Activated naive CD8-positive, alpha-beta T cell (primary cell): Measurements from ENCODE around the gene SLC34A3.
"Not testable (repeated sequence)": the region's sequence is repeated elsewhere in the genome, so short reads cannot be mapped to it uniquely, and the experiment has no call there.

Experiments used
- H3K27ac Mint-ChIP-seq: one replicate; pipeline ENCODE4 v1.8.0; 2021; ENCODE audit warnings: mixed read lengths
- H3K27me3 Mint-ChIP-seq: one replicate; pipeline ENCODE4 v1.8.0; 2021; ENCODE audit warnings: mixed read lengths
- H3K36me3 Mint-ChIP-seq: one replicate; pipeline ENCODE4 v1.8.0; 2021; ENCODE audit warnings: mixed read lengths
- H3K4me1 Mint-ChIP-seq: one replicate; pipeline ENCODE4 v1.8.0; 2021; ENCODE audit warnings: low read depth, mixed read lengths
- H3K4me3 Mint-ChIP-seq: one replicate; pipeline ENCODE4 v1.8.0; 2021; ENCODE audit warnings: mild to moderate bottlenecking, mixed read lengths
- H3K9me3 Mint-ChIP-seq: one replicate; pipeline ENCODE4 v1.8.0; 2021; ENCODE audit warnings: low read depth, mixed read lengths

Gene SLC34A3

DNA sequence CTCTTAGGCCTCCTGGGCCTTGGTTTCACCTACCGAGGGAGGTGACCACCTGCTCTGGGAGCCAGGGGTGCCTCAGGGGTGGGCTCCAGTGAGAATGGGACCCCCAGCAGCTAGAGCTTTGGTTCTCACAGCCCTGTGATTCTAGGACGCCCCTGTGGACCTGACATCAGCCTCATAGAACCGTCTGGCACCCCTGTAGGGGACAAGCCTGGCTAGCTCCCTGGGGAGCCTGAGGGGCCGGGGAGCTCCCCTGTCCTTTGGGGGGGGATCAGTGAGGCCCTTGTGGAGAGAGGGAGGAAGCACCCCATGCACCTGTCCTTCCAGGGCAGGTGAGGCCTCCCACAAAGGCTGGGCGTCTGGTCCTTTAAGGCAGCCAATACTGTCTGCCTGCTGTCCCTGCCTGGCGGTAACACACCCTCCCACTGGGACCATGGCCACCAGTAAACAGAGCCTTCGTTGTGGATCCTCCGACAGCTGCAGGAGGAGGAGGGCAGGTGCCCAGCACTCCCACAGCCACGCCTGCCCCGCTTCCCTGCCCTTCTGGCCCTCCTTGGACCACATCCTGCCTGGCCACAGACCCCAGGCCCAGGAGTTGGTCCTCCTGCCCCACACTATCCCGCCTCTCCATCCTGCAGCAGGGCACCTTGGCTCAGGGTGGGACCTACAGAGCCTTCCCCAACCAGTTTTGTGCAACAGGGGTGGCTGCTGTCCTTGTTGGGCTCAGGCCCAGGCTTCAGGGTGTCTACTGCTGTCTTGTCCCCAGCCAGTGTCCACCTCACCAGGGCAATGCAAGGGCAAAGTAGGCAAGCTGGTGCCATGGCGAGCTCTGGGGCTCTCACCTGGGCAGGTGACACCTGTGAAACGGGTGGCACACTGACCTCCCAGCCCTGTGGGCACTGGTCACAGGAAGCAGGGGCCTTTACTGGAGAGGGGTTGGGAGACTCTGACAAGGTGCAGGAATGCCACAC, 7.3 kb downstream of the SLC34A3 start:
- no peak overlapping the region for H3K27ac Mint-ChIP-seq
- H3K4me3 Mint-ChIP-seq, result no peak overlapping the region
- H3K36me3 Mint-ChIP-seq, result peaks cover 4% of the 10 kb centered on the region
- H3K27me3 Mint-ChIP-seq, result no peaks in the 10 kb centered on the region
- H3K9me3 Mint-ChIP-seq, result no peaks in the 10 kb centered on the region
- peaks cover 20% of the 10 kb centered on the region for H3K4me1 Mint-ChIP-seq

DNA sequence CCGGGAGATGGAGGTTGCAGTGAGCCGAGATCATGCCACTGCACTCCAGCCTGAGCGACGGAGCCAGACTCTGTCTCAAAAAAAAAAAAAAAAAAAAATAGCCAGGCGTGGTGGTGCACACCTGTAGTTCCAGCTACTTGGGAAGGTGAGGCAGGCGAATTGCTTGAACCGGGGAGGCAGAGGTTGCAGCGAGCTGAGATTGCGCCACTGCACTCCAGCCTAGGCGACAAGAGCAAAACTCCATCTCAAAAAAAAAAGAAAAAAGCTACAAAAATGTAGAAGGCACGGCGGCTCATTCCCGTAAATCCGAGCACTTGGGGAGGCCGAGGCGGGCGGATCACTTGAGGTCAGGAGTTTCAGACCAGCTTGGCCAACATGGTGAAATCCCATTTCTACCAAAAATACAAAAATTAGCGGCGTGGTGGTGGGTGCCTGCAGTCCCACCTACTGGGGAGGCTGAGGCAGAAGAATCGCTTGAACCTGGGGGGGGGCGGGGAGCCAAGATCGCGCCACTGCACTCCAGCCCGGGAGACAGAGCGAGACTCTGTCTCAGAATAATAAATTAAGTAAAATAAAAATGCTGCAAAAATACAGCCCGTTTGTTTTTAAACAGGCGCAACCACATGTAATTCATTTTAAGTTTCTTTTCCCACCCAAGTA, 9.0 kb downstream of the SLC34A3 start:
- not testable (repeated sequence) for H3K27me3 Mint-ChIP-seq, H3K9me3 Mint-ChIP-seq, H3K36me3 Mint-ChIP-seq
- peak overlapping the region; percentile 54 for H3K27ac Mint-ChIP-seq
- H3K4me1 Mint-ChIP-seq, result peaks cover 20% of the 10 kb centered on the region
- H3K4me3 Mint-ChIP-seq, result peak overlapping the region; percentile 80

- peak overlapping the region; percentile 80 for H3K4me3 Mint-ChIP-seq
- H3K36me3 Mint-ChIP-seq, result peaks cover 4% of the 10 kb centered on the region
- H3K27me3 Mint-ChIP-seq, result no peaks in the 10 kb centered on the region
- no peak overlapping the region for H3K27ac Mint-ChIP-seq
- H3K4me1 Mint-ChIP-seq, result peaks cover 20% of the 10 kb centered on the region
- H3K9me3 Mint-ChIP-seq, result no peaks in the 10 kb centered on the region
Observed at GRCh38 chr9:137240318-137240840, 9.7 kb downstream of the SLC34A3 start.

GRCh38 chr9:137240841-137241489, 10.3 kb downstream of the SLC34A3 start, which contains the start of gene TUBB4B:
Gene TUBB4B (plus strand): TSS chr9:137241287. CDS start chr9:137241361, 74 bp downstream.
- H3K4me3 Mint-ChIP-seq, result peak within 1 kb of the TSS; percentile 93
- no peaks in the 10 kb centered on the region for H3K27me3 Mint-ChIP-seq
- H3K4me1 Mint-ChIP-seq, result peaks cover 20% of the 10 kb centered on the region
- peak within 1 kb of the TSS; percentile 87 for H3K27ac Mint-ChIP-seq
- no peaks in the 10 kb centered on the region for H3K9me3 Mint-ChIP-seq
- H3K36me3 Mint-ChIP-seq, result peaks cover 4% of the 10 kb centered on the region

- no peak overlapping the region for H3K27ac Mint-ChIP-seq
- peaks cover 20% of the 10 kb centered on the region for H3K4me1 Mint-ChIP-seq
- peaks cover 4% of the 10 kb centered on the region for H3K36me3 Mint-ChIP-seq
- H3K27me3 Mint-ChIP-seq, result no peaks in the 10 kb centered on the region
- H3K4me3 Mint-ChIP-seq, result peak overlapping the region; percentile 93
- H3K9me3 Mint-ChIP-seq, result no peaks in the 10 kb centered on the region
Observed at GRCh38 chr9:137241490-137242268, 11.0 kb downstream of the SLC34A3 start.

DNA sequence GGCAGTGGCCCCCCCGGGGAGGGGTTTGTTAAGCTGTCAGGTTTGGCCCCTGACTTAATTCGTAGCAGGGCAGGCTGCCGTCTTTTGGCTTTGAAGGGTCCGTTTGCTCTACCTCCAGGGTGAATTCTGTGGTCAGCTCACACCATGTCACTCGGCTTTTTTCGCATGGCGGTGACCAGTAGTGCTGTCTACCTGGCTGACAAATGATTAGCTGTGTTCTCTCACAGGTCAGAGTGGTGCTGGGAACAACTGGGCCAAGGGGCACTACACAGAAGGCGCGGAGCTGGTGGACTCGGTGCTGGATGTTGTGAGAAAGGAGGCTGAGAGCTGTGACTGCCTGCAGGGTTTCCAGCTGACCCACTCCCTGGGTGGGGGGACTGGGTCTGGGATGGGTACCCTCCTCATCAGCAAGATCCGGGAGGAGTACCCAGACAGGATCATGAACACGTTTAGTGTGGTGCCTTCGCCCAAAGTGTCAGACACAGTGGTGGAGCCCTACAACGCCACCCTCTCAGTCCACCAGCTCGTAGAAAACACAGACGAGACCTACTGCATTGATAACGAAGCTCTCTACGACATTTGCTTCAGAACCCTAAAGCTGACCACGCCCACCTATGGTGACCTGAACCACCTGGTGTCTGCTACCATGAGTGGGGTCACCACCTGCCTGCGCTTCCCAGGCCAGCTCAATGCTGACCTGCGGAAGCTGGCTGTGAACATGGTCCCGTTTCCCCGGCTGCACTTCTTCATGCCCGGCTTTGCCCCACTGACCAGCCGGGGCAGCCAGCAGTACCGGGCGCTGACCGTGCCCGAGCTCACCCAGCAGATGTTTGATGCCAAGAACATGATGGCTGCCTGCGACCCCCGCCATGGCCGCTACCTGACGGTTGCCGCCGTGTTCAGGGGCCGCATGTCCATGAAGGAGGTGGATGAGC, 11.8 kb downstream of the SLC34A3 start:
- peak overlapping the region; percentile 87 for H3K4me3 Mint-ChIP-seq
- H3K9me3 Mint-ChIP-seq, result no peaks in the 10 kb centered on the region
- no peaks in the 10 kb centered on the region for H3K27me3 Mint-ChIP-seq
- peaks cover 4% of the 10 kb centered on the region for H3K36me3 Mint-ChIP-seq
- H3K4me1 Mint-ChIP-seq, result peaks cover 18% of the 10 kb centered on the region
- peak overlapping the region; percentile 72 for H3K27ac Mint-ChIP-seq

GRCh38 chr9:137243266-137243625, 12.5 kb downstream of the SLC34A3 start:
- H3K36me3 Mint-ChIP-seq, H3K27me3 Mint-ChIP-seq, H3K9me3 Mint-ChIP-seq, H3K4me3 Mint-ChIP-seq, H3K27ac Mint-ChIP-seq: not testable (repeated sequence)
- H3K4me1 Mint-ChIP-seq, result peaks cover 18% of the 10 kb centered on the region

DNA sequence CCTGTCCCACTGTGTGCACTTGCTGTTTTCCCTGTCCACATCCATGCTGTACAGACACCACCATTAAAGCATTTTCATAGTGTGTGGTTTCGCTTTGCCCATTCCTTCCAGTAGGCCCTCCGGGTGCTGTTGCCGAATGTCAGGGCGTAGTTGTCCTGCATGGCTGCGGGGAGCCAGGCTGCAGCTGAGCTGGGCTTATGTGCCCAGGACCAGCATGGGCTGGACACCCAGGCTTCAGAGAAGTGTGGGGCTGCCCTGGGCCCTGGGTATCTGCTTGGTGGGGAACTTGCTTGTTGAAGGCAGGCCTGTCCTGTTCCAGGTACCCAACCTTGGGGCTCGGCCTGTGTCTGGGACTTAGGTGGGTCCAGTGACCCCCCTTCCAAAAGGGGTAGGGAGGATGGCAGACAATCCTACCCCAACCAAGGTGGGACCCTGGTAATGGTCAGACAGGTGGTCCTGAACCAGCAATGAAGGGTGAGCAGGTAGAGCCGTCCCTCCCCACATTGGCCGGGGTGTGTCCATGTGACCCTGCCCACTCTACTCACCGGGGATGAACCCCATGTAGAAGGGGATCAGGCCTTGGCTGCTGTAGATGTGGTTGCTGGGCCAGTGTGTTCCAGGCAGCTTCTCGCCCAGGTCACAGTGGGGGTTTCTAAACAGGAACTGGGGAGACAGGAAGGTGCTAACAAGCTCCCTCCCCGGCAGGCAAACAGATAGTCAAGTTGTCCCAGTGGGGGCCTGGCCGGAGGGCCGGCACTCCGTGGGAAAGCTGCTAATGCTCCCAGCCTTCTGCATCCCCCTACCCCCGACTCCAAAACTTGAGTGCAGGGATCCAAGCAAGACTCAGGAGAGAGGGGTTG, 13.2 kb downstream of the SLC34A3 start:
- Mint-ChIP-seq H3K4me3 (peak overlapping the region; percentile 17), H3K9me3 (no peaks in the 10 kb centered on the region), H3K27ac (no peak overlapping the region), H3K27me3 (no peaks in the 10 kb centered on the region), H3K4me1 (peaks cover 16% of the 10 kb centered on the region), H3K36me3 (peaks cover 4% of the 10 kb centered on the region)

DNA sequence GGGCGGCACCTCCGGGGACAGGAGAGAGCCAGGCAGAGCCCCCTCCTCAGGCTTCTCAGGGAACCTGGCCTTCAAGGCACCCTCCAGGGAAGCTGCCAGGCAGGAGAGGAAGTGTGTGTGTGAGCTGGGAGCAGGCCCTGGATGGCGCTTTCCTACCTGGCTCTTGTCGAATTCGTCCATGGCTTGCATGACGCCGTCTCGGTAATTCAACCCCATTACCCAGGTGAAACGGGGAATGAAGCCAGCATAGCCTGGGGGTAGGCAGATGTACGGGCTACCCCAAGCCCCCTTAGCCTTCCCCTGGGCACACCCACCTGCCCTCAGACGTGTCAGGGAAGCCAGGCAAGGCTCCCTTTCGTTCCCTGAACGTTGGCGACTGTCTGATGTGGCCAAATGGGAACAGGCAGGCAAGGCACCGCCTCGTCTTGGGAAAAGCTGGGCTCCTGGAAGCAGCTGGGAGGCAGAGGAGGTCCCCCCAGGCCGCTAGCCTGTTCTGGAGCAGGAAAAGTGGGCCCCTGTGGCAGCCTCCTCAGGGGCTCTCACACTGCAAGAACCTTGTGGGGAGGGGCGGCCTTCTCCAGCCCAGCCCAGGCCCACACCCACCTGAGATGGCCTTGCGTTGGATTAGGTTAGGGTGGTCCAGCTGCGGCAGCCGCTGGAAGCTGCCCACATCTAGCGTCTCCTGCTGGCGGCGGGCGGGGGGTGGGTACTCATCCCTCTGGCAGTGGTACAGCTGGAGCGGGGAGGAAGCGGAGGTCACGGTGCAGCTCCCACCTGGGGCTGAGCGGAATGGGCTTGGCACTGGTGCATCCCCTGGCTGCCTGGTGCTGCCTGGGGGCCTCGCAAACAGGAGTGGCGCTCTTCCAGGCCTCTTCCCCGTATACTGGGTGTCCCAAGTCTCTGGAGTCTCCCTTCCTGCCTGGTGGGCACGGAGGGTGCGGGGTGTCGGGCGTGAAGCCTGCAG, 14.1 kb downstream of the SLC34A3 start:
- Mint-ChIP-seq H3K27me3 (no peaks in the 10 kb centered on the region), H3K9me3 (no peaks in the 10 kb centered on the region), H3K36me3 (peaks cover 4% of the 10 kb centered on the region), H3K4me3 (no peak overlapping the region), H3K4me1 (peaks cover 12% of the 10 kb centered on the region), H3K27ac (no peak overlapping the region)

DNA sequence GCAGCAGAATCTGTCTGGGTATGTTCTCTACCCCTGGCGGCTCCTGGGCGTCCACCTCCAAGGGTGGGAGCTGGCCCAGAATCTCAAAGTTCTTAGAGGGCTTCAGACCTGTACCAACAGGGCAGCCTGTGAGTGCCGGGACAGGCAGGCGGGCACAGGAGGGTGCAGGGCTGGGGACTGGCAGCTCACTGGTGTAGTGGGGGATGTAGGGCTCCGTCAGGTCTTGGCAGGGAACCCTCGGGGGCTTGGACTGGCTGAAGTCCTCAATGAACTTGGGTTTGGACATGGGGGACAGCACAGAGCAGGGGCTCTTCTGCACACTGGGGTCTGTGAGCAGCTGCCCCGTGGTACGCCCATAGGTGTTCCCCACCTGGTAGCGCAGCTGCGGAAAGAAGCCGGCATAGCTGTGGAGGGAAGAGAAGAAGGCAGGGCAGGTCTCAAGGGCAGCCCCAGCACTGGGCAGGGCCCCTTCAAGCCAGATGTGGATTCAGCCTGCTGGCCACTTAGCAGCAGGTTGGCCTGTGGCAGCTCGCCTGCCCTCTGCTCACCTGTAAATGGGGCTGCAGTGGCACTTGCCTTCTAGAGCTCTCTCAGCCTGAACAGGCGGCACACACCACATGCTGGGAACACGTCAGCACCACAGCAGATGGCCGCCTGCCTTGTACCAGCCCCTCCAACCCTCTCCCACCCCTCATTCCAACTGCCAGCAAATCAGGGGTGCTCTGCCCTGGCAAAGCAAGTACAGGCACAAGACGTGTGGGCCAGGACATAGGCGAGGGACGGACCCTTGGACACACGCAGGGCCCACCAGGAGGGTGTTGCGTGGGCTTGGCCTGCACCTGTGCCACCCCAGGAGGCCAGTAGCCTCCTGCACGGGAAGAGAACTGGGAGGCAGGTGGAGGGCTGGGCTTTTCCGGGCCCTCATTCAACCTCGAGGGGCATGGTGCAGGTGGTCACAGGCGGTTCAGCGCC, 15.0 kb downstream of the SLC34A3 start:
- Mint-ChIP-seq H3K27me3 (no peaks in the 10 kb centered on the region), H3K4me3 (no peak overlapping the region), H3K27ac (no peak overlapping the region), H3K36me3 (peaks cover 4% of the 10 kb centered on the region), H3K4me1 (peaks cover 12% of the 10 kb centered on the region), H3K9me3 (no peaks in the 10 kb centered on the region)
